Measurements from ENCODE around the gene CDKN2B-AS1.
A peak's percentile ranks its signal among the peaks of the same experiment; 100 is the strongest.
"Not testable (repeated sequence)": the region's sequence is repeated elsewhere in the genome, so short reads cannot be mapped to it uniquely, and the experiment has no call there.

Gene CDKN2B-AS1

GRCh38 chr9:21994556-21995005 is at the start of gene CDKN2B-AS1:
Gene CDKN2B-AS1 (plus strand): TSS chr9:21994791.
- DNase-seq, result peak; percentile 88 to 95

DNA sequence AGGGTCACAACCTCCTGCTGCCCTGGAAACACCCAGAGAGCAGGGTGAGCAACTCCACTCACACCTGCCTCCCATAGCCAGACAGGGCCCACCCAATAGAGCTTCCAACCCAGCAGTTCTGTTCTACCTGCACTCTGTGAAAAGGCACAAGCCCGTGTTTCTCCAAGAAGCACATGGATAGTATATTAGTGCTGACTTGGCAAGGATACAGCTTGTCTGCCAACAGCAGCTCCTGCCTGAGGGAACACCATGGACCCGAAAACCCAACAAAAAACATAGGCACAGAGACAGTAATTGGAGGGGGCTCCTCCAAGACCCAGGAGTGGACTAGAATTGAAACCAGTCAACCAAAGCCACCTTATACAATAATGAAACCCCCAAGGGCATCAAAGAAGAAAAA is 49.0 kb upstream of the CDKN2B-AS1 start:
- DNase-seq, result no peak

DNA sequence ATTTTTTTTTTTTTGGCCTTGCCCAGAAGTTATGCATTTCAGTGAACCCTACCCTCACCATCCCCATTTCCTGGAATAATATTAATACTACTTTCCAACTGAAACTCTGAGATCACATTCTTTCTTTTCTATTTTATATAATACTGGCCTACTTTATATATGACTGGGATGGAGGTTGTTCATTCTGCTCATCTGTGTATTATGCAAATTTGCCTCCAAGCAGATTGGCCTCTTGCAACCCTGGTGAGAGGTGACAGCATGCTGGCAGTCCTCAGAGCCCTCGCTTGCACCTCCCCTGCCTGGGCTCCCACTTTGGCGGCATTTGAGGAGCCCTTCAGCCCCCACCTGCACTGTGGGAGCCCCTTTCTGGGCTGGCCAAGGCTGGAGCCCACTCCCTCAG is 35.8 kb upstream of the CDKN2B-AS1 start:
- DNase-seq, result no peak

GRCh38 chr9:21959268-21959667 is 35.3 kb upstream of the CDKN2B-AS1 start:
- not testable (repeated sequence) for DNase-seq

- DNase-seq, result no peak
Observed at GRCh38 chr9:21961569-21961968, 33.0 kb upstream of the CDKN2B-AS1 start.

GRCh38 chr9:21964925-21965385 is 29.6 kb upstream of the CDKN2B-AS1 start:
- no peak for DNase-seq

- DNase-seq, result no peak
Observed at GRCh38 chr9:21965401-21965951, 29.1 kb upstream of the CDKN2B-AS1 start.

DNA sequence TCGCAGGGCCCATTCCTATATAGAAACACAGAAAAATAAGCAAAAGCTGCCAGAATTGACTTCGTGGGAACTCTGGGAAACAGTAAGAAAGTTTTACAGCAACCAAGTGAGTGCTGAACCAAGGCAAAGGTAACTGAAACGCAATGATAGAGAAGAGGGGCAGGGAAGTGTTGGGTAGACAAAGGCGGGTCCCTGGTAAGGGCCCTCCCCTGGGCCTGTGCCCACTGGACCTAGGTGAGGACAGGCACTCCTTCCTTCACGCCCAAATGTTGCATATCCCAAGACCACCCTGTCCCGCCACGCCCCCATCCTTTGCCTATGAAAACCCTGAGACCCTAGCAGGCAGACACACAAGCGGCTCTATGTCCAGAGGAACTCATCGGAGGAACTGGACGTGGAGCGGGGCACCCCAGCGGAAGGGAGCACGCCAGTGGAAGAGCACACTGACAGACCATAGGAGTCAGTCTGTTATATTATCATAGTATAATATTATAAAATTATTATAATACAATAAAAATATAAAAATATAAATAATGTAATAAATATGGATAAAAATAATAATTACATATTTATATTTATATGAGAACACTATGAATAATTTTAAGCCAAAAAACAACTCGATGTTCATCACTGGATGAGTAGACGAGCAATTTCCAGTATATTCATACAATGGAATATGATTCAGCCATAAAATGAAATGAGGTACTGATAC is 28.3 kb upstream of the CDKN2B-AS1 start:
- DNase-seq, result no peak

DNA sequence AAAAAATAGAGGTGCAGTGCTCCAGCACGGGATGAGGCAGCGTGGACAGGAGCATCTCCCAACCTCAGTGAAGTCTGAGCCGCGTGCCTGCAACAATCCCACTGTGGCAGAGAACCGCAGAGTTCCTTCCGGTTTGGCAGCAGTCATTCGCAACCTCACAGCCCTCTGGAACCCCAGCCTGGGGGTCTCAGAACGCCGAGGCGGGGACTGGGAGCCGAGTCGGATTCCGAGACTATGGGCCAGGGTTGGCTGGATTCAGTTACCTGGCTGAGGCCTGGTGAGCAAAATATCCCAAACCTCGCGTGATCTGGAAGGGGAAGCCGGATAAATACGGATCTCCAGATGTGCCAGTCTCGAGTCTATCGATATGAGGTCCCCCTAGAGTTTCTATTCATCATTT is 27.4 kb upstream of the CDKN2B-AS1 start:
- no peak for DNase-seq

- DNase-seq, result no peak
Observed at GRCh38 chr9:21967702-21968101, 26.9 kb upstream of the CDKN2B-AS1 start.

GRCh38 chr9:21968331-21969010 is 26.1 kb upstream of the CDKN2B-AS1 start:
- DNase-seq, result no peak

GRCh38 chr9:21969011-21969940 is 25.3 kb upstream of the CDKN2B-AS1 start:
- no peak for DNase-seq

DNA sequence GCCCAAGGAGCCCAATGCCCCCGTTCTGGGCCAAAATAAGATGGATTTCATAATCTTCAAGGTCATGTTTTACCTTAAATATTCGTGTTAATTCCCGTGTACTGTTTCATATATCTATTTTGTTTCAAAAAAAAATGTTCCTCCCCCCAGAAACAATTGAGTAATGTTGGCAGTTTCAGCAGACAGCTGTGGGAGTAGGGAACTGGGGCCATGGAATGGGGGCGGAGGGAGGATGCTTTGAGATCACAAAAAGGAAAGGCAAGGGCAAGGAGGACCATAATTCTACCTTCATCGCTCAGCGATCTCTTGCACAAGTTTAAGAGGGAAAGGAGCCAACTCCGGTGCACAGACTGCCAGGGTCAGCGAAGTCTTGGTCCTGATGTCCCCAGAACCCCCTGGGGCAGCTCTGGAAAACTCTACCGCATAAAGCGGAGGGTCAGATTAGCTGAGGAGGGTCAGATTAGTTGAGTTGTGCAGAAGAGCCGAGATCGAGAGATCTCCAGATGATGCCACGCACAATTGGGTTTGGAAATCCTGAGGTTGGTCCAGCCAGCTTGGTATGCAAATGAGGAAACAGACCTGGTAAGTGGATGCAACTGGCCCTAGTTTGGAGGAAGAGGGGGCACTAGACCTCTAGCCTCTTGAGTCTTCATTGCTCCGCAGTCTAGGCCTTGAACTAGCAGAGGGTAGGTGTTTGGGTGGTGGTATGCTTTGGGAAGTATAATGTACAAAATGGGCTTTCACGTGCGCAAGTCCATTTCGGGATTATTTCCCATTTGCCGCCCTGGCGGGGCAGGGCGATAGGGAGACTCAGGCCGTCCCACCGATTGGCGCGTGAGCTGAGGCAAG is 24.4 kb upstream of the CDKN2B-AS1 start:
- no peak for DNase-seq

DNA sequence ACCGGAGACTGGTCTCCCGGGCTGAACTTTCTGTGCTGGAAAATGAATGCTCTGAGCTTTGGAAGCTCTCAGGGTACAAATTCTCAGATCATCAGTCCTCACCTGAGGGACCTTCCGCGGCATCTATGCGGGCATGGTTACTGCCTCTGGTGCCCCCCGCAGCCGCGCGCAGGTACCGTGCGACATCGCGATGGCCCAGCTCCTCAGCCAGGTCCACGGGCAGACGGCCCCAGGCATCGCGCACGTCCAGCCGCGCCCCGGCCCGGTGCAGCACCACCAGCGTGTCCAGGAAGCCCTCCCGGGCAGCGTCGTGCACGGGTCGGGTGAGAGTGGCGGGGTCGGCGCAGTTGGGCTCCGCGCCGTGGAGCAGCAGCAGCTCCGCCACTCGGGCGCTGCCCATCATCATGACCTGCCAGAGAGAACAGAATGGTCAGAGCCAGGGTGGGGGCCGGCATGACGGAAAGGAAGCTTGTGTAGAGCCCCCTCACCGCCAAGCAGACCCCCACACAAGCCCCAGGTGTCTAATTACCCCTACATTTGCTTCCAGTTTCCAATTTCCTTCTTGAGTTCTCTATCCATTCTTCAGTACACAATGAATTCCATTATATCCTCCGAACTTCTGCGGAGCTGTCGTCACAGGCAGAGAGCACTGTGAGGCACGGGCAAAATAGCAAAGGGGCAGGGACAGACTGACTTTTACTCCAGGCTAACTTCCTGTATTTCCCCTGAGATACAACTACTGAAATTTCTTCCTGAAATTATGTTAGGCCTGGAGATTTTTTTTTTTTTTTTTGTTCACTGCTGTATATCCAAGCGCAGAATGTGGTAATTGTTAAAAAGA is 23.6 kb upstream of the CDKN2B-AS1 start:
- no peak for DNase-seq

DNA sequence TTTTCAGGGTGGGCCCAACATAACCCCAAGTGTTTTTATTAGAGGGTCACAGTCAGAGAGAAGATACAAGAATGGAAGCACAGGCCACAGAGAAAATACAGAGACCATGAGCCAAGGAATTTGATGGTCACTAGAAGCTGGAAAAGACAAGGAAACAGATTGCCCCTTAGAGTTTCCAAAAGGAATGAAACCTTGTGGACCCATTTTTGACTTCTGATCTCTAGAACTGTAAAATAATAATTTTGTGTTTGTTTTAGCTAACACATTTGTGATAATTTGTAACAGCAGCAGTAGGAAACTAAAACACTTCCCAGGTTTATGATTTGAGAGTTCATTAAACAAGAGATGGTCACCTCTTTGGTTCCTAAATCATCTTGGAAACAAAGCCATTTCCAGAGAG is 22.2 kb upstream of the CDKN2B-AS1 start:
- no peak for DNase-seq

- peak; percentile 54 to 75 for DNase-seq
Observed at GRCh38 chr9:21974343-21974721, 20.3 kb upstream of the CDKN2B-AS1 start.

DNA sequence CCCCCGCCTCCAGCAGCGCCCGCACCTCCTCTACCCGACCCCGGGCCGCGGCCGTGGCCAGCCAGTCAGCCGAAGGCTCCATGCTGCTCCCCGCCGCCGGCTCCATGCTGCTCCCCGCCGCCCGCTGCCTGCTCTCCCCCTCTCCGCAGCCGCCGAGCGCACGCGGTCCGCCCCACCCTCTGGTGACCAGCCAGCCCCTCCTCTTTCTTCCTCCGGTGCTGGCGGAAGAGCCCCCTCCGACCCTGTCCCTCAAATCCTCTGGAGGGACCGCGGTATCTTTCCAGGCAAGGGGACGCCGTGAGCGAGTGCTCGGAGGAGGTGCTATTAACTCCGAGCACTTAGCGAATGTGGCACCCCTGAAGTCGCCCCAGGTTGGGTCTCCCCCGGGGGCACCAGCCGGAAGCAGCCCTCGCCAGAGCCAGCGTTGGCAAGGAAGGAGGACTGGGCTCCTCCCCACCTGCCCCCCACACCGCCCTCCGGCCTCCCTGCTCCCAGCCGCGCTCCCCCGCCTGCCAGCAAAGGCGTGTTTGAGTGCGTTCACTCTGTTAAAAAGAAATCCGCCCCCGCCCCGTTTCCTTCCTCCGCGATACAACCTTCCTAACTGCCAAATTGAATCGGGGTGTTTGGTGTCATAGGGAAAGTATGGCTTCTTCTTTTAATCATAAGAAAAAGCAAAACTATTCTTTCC is 19.7 kb upstream of the CDKN2B-AS1 start:
- DNase-seq, result peak; percentile 71 to 92

GRCh38 chr9:21976334-21976875 is 18.2 kb upstream of the CDKN2B-AS1 start:
- no peak for DNase-seq

DNA sequence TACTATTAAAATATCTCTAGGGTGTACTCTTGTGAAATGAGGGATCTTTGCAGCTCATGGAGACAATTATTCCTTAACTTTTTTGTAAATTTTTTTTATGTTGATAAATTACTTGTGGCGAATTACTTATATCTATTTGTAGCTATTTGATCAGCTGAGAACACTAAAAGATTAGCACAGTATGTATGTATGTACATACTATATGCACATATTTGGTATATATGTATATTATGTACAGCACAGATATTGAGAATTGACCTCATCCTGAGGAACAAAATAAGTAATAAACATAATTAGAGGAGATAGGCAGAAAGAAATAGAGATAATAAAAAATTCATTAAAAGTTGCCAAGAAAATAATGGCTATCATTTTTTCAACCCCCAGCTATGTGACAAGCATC is 12.2 kb upstream of the CDKN2B-AS1 start:
- DNase-seq, result no peak
